ENCODE measurements around the gene BRINP3. TPM values are rescaled to one million over a fixed set of nuclear protein-coding genes. Genes with fewer than 3 reads are reported as not detected.

BRINP3 gene
- total RNA-seq, 3 donors from 2014 or later (not counting 1 experiment from before 2014, with no cell fraction given), result not detected

DNA sequence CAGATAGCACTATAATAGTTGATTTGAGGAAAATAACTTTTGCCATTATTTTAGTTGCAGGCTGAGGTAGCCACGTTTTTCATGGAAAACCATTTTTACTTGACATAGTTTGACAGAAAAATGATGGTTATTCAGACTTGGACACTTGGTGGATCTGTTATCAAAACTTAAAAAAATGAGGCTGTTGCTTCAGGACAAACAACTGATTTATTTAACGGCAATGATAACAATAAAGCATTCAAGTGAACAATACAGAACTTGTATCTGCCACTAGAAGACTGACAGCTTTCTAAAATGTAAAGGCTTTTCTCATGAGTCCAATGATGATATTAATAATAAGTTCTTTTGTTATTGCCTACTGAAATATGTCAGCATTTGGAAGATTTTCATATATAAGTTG lies 322.9 kb downstream of the BRINP3 start:
- Histone ChIP-seq H3K27me3 (ENCODE audit: control insufficient read depth, insufficient read depth, low read length) (no peaks in the 10 kb centered on the region), H3K4me1 (ENCODE audit: control insufficient read depth, insufficient read depth, low read length) (no peaks in the 10 kb centered on the region), H3K36me3 (ENCODE audit: control insufficient read depth, insufficient read depth, low read length) (no peaks in the 10 kb centered on the region), H3K9me3 (ENCODE audit: control insufficient read depth, insufficient read depth, low read length) (no peaks in the 10 kb centered on the region), H3K27ac (ENCODE audit: low read length) (no peak overlapping the region), H3K4me3 (ENCODE audit: low read length) (no peak overlapping the region)
- intact Hi-C loops (cut with micrococcal nuclease), result no loop called here
- no peaks in the 10 kb centered on the region for H3K27me3 Mint-ChIP-seq (ENCODE audit: low read depth in 2 of 2)
- H3K9me3 Mint-ChIP-seq, result peaks cover 8 to 12% of the 10 kb centered on the region in 2 donors
- H3K36me3 Mint-ChIP-seq, result no peaks in the 10 kb centered on the region
- TF ChIP-seq, protein P1, sequence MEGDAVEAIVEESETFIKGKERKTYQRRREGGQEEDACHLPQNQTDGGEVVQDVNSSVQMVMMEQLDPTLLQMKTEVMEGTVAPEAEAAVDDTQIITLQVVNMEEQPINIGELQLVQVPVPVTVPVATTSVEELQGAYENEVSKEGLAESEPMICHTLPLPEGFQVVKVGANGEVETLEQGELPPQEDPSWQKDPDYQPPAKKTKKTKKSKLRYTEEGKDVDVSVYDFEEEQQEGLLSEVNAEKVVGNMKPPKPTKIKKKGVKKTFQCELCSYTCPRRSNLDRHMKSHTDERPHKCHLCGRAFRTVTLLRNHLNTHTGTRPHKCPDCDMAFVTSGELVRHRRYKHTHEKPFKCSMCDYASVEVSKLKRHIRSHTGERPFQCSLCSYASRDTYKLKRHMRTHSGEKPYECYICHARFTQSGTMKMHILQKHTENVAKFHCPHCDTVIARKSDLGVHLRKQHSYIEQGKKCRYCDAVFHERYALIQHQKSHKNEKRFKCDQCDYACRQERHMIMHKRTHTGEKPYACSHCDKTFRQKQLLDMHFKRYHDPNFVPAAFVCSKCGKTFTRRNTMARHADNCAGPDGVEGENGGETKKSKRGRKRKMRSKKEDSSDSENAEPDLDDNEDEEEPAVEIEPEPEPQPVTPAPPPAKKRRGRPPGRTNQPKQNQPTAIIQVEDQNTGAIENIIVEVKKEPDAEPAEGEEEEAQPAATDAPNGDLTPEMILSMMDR (IDR thresholded peaks at IDR 0.05), result no peak
- ATAC-seq, result no peak
- 58% methylated on average over 2 of the region's 2 CpGs for WGBS (ENCODE audit: insufficient coverage)
- H3K4me3 Mint-ChIP-seq, result no peak overlapping the region
- no peaks in the 10 kb centered on the region for H3K4me1 Mint-ChIP-seq
- no peak overlapping the region for H3K27ac Mint-ChIP-seq
- DNase-seq, result no peak

DNA sequence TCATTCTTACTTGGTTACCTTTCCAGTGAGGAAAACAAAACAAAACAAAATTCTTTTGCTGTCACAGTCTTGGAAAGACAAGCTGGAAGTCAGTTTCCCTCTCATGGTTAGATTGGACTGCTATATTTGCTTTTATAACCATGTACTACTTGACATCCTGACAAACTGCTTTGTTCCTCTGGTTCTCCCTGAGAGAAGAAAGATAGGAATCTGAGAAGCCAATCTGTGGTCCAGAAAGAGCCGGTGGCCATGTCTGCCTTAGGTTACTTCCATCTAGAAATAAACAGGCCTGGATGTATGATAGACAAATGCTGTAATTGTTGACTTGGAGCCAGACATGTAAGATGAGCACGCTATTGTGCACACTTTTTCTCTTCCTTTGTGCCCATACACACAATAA lies 330.0 kb downstream of the BRINP3 start:
- Histone ChIP-seq H3K27me3 (ENCODE audit: control insufficient read depth, insufficient read depth, low read length) (no peaks in the 10 kb centered on the region), H3K4me1 (ENCODE audit: control insufficient read depth, insufficient read depth, low read length) (no peaks in the 10 kb centered on the region), H3K27ac (ENCODE audit: low read length) (no peak overlapping the region), H3K4me3 (ENCODE audit: low read length) (no peak overlapping the region), H3K9me3 (ENCODE audit: control insufficient read depth, insufficient read depth, low read length) (no peaks in the 10 kb centered on the region), H3K36me3 (ENCODE audit: control insufficient read depth, insufficient read depth, low read length) (no peaks in the 10 kb centered on the region)
- TF ChIP-seq, protein P1 (IDR thresholded peaks at IDR 0.05), result no peak
- Mint-ChIP-seq H3K4me1 (no peaks in the 10 kb centered on the region), H3K27me3 (ENCODE audit: low read depth in 2 of 2) (no peaks in the 10 kb centered on the region), H3K36me3 (no peaks in the 10 kb centered on the region), H3K9me3 (peaks cover 7 to 11% of the 10 kb centered on the region in 2 donors), H3K27ac (no peak overlapping the region), H3K4me3 (no peak overlapping the region)
- DNase-seq (no peak), ATAC-seq (no peak)
- 27% methylated on average over 1 of the region's 2 CpGs for WGBS (ENCODE audit: insufficient coverage)
- intact Hi-C loops (cut with micrococcal nuclease), result no loop called here

DNA sequence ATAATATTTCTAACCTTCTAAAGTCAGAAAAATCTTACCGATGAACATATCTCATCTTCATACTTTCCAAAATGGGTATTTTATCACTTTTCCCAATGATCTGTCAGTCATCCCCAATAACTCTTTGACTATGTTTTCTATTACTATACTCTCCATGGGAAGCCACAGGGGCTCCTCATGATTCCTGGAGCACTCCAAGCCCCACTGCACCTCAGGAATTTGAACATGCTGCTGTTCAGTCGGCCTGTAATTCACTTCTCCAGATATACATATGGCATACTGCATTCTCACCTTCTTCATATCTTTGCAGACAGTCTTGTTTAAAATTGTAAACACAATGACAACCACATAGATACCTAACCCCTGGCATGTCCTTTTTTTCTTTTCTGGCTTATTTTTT lies 333.0 kb downstream of the BRINP3 start:
- Mint-ChIP-seq H3K4me3 (no peak overlapping the region), H3K27ac (no peak overlapping the region), H3K4me1 (no peaks in the 10 kb centered on the region), H3K36me3 (no peaks in the 10 kb centered on the region), H3K27me3 (ENCODE audit: low read depth in 2 of 2) (no peaks in the 10 kb centered on the region), H3K9me3 (peaks cover 5 to 8% of the 10 kb centered on the region in 2 donors)
- no peak overlapping the region for H3K27ac ChIP-seq (ENCODE audit: low read length)
- DNase-seq (no peak), ATAC-seq (no peak)
- WGBS (ENCODE audit: insufficient coverage), result 74% methylated on average over 2 of the region's 2 CpGs
- H3K9me3 ChIP-seq (ENCODE audit: control insufficient read depth, insufficient read depth, low read length), result no peaks in the 10 kb centered on the region
- H3K4me3 ChIP-seq (ENCODE audit: low read length), result no peak overlapping the region
- H3K4me1 ChIP-seq (ENCODE audit: control insufficient read depth, insufficient read depth, low read length), result no peaks in the 10 kb centered on the region
- intact Hi-C loops (cut with micrococcal nuclease), result no loop called here
- TF ChIP-seq, protein P1 (IDR thresholded peaks at IDR 0.05), result no peak
- H3K27me3 ChIP-seq (ENCODE audit: control insufficient read depth, insufficient read depth, low read length), result no peaks in the 10 kb centered on the region
- no peaks in the 10 kb centered on the region for H3K36me3 ChIP-seq (ENCODE audit: control insufficient read depth, insufficient read depth, low read length)

DNA sequence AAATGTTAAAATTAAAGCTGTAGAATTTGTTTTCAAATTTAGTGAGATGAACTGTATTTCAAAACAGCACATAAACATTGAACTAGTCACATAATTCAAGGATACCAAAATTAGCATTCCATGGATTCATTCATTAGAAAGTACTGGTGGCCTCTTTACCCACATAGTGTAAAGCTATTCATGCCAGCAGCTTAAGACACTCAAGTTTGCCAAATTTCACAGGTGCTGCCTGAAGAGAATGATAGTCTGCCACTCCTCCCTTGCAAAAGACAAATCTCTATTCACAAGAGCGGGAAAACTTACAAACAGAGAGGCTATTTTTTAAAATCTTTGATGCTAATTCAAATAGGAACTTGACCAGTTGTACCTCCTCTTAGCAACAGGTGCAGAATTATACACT lies 337.0 kb downstream of the BRINP3 start:
- Mint-ChIP-seq H3K27ac (no peak overlapping the region), H3K4me1 (no peaks in the 10 kb centered on the region), H3K36me3 (peaks cover 9% of the 10 kb centered on the region), H3K27me3 (ENCODE audit: low read depth in 2 of 2) (no peaks in the 10 kb centered on the region), H3K9me3 (peaks cover 9 to 16% of the 10 kb centered on the region in 2 donors), H3K4me3 (no peak overlapping the region)
- Histone ChIP-seq H3K4me1 (ENCODE audit: control insufficient read depth, insufficient read depth, low read length) (no peaks in the 10 kb centered on the region), H3K4me3 (ENCODE audit: low read length) (no peak overlapping the region), H3K36me3 (ENCODE audit: control insufficient read depth, insufficient read depth, low read length) (no peaks in the 10 kb centered on the region), H3K27ac (ENCODE audit: low read length) (no peak overlapping the region), H3K27me3 (ENCODE audit: control insufficient read depth, insufficient read depth, low read length) (no peaks in the 10 kb centered on the region), H3K9me3 (ENCODE audit: control insufficient read depth, insufficient read depth, low read length) (no peaks in the 10 kb centered on the region)
- TF ChIP-seq, protein P1 (IDR thresholded peaks at IDR 0.05), result no peak
- ATAC-seq (no peak), DNase-seq (no peak)
- intact Hi-C loops (cut with micrococcal nuclease), result no loop called here
- WGBS (ENCODE audit: insufficient coverage), result 83% methylated on average over 1 of the region's 1 CpG

Measured in natural killer cell (primary cell).